ENCODE data around the gene MED1. TPM values are rescaled to one million over a fixed set of nuclear protein-coding genes. Genes with fewer than 3 reads are reported as not detected.

The MED1 gene
- polyA plus RNA-seq, 3 donors = 5.0 to 9.1 (median 7.6) TPM

GRCh38 chr17:39364236-39365025, 86.6 kb downstream of the MED1 start:
- Histone ChIP-seq H3K79me2 (ENCODE audit: insufficient read depth, low read length) (peaks cover 82% of the 10 kb centered on the region), H3K4me1 (ENCODE audit: control insufficient read depth in 1 of 2, insufficient read depth in 2 of 2, low read length in 2 of 2) (peaks cover 64 to 69% of the 10 kb centered on the region in 2 donors), H3K4me3 (replicated peaks in 1 of 3; ENCODE audit: low read depth in 2 of 3, low read length in 3 of 3) (peak overlapping the region in 1 of 3 experiments; percentile 69), H3K27ac (ENCODE audit: low read depth in 1 of 2, low read length in 2 of 2) (peak overlapping the region; percentile 74 to 81), H2AFZ (ENCODE audit: insufficient read depth, low read depth, low read length, poor library complexity, severe bottlenecking) (peak overlapping the region; percentile 53), H3K4me2 (replicated peaks; ENCODE audit: extremely low read depth, low read length, poor library complexity, severe bottlenecking) (peak overlapping the region; percentile 69), H3K36me3 (replicated peaks in 1 of 2; ENCODE audit: control insufficient read depth in 1 of 2, insufficient read depth in 2 of 2, low read length in 2 of 2) (no peaks in the 10 kb centered on the region), H3K9ac (ENCODE audit: insufficient read depth, low read length, poor library complexity, severe bottlenecking) (peak overlapping the region; percentile 54), H4K20me1 (ENCODE audit: insufficient read depth, low read length) (no peaks in the 10 kb centered on the region), H3K27me3 (ENCODE audit: control insufficient read depth in 2 of 2, insufficient read depth in 2 of 2, low read length in 2 of 2) (no peaks in the 10 kb centered on the region), H3K9me3 (replicated peaks in 1 of 2; ENCODE audit: control insufficient read depth in 1 of 2, insufficient read depth in 1 of 2, low read length in 2 of 2) (no peaks in the 10 kb centered on the region)
- TF ChIP-seq CTCF (IDR thresholded peaks at IDR 0.05) = no peak
- WGBS (ENCODE audit: insufficient coverage) = 89% methylated on average over 2 of the region's 8 CpGs
- Mint-ChIP-seq H3K9me3 (no peaks in the 10 kb centered on the region), H3K4me1 (peaks cover 54% of the 10 kb centered on the region), H3K27me3 (ENCODE audit: low read depth in 3 of 3) (no peaks in the 10 kb centered on the region), H3K27ac (peak overlapping the region; percentile 85 to 95 (median 94)), H3K4me3 (peak overlapping the region; percentile 66 to 86), H3K36me3 (peaks cover 2 to 9% of the 10 kb centered on the region in 2 donors)
- DNase-seq = peak; percentile 34 to 62 (median 37)
- intact Hi-C loops (cut with micrococcal nuclease) = loop anchor here in 1 of 2 donors (1.0 kb wide), 1 partner anchor 38 kb away; no protein-coding TSS in a partner anchor

GRCh38 chr17:39361064-39361463, 90.0 kb downstream of the MED1 start:
- H4K20me1 ChIP-seq (ENCODE audit: insufficient read depth, low read length) = no peaks in the 10 kb centered on the region
- Mint-ChIP-seq H3K9me3 (peaks cover 0 to 2% (median 0%) of the 10 kb centered on the region in 7 donors), H3K27ac (peak overlapping the region in 5 of 7 donors; percentile 17 to 75 (median 29)), H3K4me1 (peaks cover 57% of the 10 kb centered on the region), H3K36me3 (no peaks in the 10 kb centered on the region), H3K27me3 (ENCODE audit: low read depth in 3 of 3) (no peaks in the 10 kb centered on the region), H3K4me3 (no peak overlapping the region)
- H3K4me3 ChIP-seq (replicated peaks in 1 of 3; ENCODE audit: low read depth in 2 of 3, low read length in 3 of 3) = no peak overlapping the region
- no peaks in the 10 kb centered on the region for H3K36me3 ChIP-seq (replicated peaks in 1 of 2; ENCODE audit: control insufficient read depth in 1 of 2, insufficient read depth in 2 of 2, low read length in 2 of 2)
- peak overlapping the region in 1 of 2 donors; percentile 53 for H3K27ac ChIP-seq (ENCODE audit: low read depth in 1 of 2, low read length in 2 of 2)
- no peak overlapping the region for H3K4me2 ChIP-seq (replicated peaks; ENCODE audit: extremely low read depth, low read length, poor library complexity, severe bottlenecking)
- H2AFZ ChIP-seq (ENCODE audit: insufficient read depth, low read depth, low read length, poor library complexity, severe bottlenecking) = no peak overlapping the region
- no peaks in the 10 kb centered on the region for H3K9me3 ChIP-seq (replicated peaks in 1 of 2; ENCODE audit: control insufficient read depth in 1 of 2, insufficient read depth in 1 of 2, low read length in 2 of 2)
- peaks cover 71% of the 10 kb centered on the region for H3K79me2 ChIP-seq (ENCODE audit: insufficient read depth, low read length)
- intact Hi-C loops (cut with micrococcal nuclease) = no loop called here
- H3K9ac ChIP-seq (ENCODE audit: insufficient read depth, low read length, poor library complexity, severe bottlenecking) = no peak overlapping the region
- no peak for TF ChIP-seq CTCF (IDR thresholded peaks at IDR 0.05)
- H3K4me1 ChIP-seq (ENCODE audit: control insufficient read depth in 1 of 2, insufficient read depth in 2 of 2, low read length in 2 of 2) = peaks cover 64 to 68% of the 10 kb centered on the region in 2 donors
- whole genome bisulfite sequencing (ENCODE audit: insufficient coverage) = 100% methylated on average over 1 of the region's 1 CpG
- H3K27me3 ChIP-seq (ENCODE audit: control insufficient read depth in 2 of 2, insufficient read depth in 2 of 2, low read length in 2 of 2) = no peaks in the 10 kb centered on the region
- DNase-seq = no peak

Measured in CD14-positive monocyte (primary cell).